PFSK-1 (cell line): ENCODE data around the gene BNC2.

Source experiments
- POLR2AphosphoS5 ChIP-seq: IDR thresholded peaks from 2 replicates; pipeline ENCODE4 v1.6.1; 2012; ENCODE audit warnings: low read depth, mild to moderate bottlenecking, control low read depth, low read length, moderate library complexity
- TAF1 ChIP-seq: IDR thresholded peaks from 2 replicates; pipeline ENCODE4 v1.6.1; 2012; ENCODE audit warnings: low read length, control low read depth, borderline replicate concordance; ENCODE audit not compliant: insufficient read depth

GRCh38 chr9:16672501-16672900 lies 198.0 kb downstream of the BNC2 start:
- TF ChIP-seq TAF1 (no peak), POLR2AphosphoS5 (no peak)
